Hepatocyte (in vitro differentiated cells): ENCODE data around the gene GTPBP4.

Experiments used
- EZH2 ChIP-seq: fragments of 200-600 bp; sonication (generic); IDR thresholded peaks from 2 replicates; pipeline ENCODE4 v1.6.1; 2016; ENCODE audit warnings: antibody characterized with exemption, mild to moderate bottlenecking, borderline replicate concordance
- EZH2phosphoT487 ChIP-seq: fragments of 200-600 bp; sonication (generic); IDR thresholded peaks from one replicate; pipeline ENCODE4 v1.6.1; 2018; ENCODE audit warnings: antibody characterized with exemption, mild to moderate bottlenecking, low read depth, moderate library complexity; ENCODE audit not compliant: unreplicated experiment, severe bottlenecking
- TF ChIP-seq, protein P1 (sequence below): fragments of 200-600 bp; sonication (generic); IDR thresholded peaks from 2 replicates; pipeline ENCODE4 v1.5.1; 2016; ENCODE audit warnings: antibody characterized with exemption, mild to moderate bottlenecking; ENCODE audit not compliant: poor library complexity

GRCh38 chr10:1003884-1004670 is 15.8 kb downstream of the GTPBP4 start:
- TF ChIP-seq, protein P1, sequence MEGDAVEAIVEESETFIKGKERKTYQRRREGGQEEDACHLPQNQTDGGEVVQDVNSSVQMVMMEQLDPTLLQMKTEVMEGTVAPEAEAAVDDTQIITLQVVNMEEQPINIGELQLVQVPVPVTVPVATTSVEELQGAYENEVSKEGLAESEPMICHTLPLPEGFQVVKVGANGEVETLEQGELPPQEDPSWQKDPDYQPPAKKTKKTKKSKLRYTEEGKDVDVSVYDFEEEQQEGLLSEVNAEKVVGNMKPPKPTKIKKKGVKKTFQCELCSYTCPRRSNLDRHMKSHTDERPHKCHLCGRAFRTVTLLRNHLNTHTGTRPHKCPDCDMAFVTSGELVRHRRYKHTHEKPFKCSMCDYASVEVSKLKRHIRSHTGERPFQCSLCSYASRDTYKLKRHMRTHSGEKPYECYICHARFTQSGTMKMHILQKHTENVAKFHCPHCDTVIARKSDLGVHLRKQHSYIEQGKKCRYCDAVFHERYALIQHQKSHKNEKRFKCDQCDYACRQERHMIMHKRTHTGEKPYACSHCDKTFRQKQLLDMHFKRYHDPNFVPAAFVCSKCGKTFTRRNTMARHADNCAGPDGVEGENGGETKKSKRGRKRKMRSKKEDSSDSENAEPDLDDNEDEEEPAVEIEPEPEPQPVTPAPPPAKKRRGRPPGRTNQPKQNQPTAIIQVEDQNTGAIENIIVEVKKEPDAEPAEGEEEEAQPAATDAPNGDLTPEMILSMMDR = no peak
- TF ChIP-seq EZH2phosphoT487 = no peak
- no peak for TF ChIP-seq EZH2
